H4 (cell line): ENCODE measurements around the gene ADPRHL1. TPM values are rescaled to one million over a fixed set of nuclear protein-coding genes. Genes with fewer than 3 reads are reported as not detected.
"Not testable (repeated sequence)": the region's sequence is repeated elsewhere in the genome, so short reads cannot be mapped to it uniquely, and the experiment has no call there.

ENCODE experiments used
- DNase-seq: peaks from one replicate; pipeline ENCODE4 v3.0.0-alpha.2; 2015; ENCODE audit warnings: low spot score
- total RNA-seq: library from RNA; depleted of rRNA; stranded (reverse); fragments of >200 nt; shearing (Covaris generic); gene quantifications from 2 replicates; pipeline ENCODE4 v1.2.3, GENCODE V29; 2014

The ADPRHL1 gene
- total RNA-seq, 1 experiment from 2014 or later: 1.3 TPM

GRCh38 chr13:113456116-113456702, 2.9 kb upstream of the ADPRHL1 start:
- no peak for DNase-seq

- DNase-seq: no peak
These were observed 2.1 kb upstream of the ADPRHL1 start for GRCh38 chr13:113455384-113455783.

GRCh38 chr13:113454936-113455335, 1.6 kb upstream of the ADPRHL1 start:
- DNase-seq: no peak

DNA sequence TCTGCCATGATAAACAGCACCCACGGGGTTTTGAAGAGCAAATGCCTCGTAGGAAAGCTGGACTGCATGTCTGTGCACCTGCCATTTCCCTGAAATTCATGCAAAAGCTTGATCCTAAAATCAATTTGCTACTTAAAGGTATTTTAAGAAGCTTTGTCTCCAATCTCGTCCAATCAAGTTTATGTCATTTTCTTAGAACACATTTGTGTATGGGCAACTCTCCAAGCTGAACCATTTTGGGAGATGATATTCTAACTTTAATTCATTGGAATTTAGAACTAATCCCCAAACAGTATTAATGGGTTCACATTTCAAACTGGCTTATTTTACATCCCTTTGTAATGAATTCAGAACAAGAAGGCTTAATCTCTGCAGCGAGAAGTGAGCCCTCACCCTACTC, 822 bp downstream of the ADPRHL1 start:
- DNase-seq: no peak

- DNase-seq: no peak
These were observed 1.3 kb downstream of the ADPRHL1 start for GRCh38 chr13:113451951-113452421.

GRCh38 chr13:113450861-113451620, 2.2 kb downstream of the ADPRHL1 start:
- DNase-seq: not testable (repeated sequence)

- DNase-seq: not testable (repeated sequence)
These were observed 2.9 kb downstream of the ADPRHL1 start for GRCh38 chr13:113450348-113450744.

- DNase-seq: no peak
These were observed 3.5 kb downstream of the ADPRHL1 start for GRCh38 chr13:113449693-113450347.

GRCh38 chr13:113448885-113449692, 4.2 kb downstream of the ADPRHL1 start:
- DNase-seq: no peak

GRCh38 chr13:113448545-113448884, 4.8 kb downstream of the ADPRHL1 start:
- DNase-seq: no peak

DNA sequence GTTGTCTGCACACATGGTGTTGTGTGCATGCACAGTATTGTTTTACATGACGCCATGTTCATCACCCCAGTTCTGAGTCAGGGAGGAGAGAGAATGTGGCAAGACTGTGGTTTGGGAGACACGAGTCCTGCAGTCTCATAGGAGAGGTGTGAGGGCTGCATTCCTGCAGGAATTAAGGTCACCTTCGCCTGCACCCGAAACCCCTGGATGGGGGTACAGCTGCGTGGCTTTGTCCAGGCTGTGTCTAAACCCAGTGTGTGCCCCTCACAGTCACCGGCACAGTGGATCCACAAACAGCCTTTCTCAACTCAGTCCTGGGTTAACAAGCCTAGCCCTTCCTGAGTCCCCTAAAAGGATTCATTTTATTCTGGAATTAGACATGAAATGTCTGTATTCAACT, 5.7 kb downstream of the ADPRHL1 start:
- DNase-seq: no peak

GRCh38 chr13:113446488-113446854, 6.8 kb downstream of the ADPRHL1 start:
- DNase-seq: no peak

DNA sequence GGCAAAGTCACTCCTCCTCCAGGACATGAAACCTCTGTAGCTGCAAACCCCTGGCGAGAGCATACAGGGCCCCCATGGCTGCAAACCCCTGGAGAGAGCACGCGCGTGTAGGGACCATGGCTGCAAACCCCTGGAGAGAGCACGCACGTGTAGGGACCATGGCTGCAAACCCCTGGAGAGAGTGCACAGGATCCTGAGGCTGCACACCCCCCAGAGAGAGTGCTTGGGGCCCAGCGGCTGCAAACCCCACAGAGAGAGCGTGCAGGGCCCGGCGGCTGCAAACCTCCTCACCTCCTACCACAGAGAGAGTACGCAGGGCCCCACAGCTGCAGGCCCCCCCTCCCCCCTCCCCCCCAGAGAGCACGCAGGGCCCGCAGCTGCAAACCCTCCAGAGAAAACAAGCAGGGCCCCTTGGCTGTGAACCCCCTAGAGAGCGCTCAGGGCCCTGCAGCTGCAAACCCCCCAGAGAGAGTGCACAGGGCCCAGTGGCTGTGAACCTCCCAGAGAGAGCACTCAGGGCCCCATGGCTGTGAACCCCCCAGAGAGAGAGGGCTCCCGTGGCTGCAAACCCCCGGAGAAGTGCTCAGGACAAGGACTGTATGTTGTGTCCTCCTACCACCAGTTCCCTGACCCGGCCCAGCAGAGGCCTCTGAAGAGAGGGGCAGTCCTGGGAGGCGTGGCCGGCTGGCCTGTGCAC, 7.3 kb downstream of the ADPRHL1 start:
- no peak for DNase-seq

- DNase-seq: no peak
These were observed 9.3 kb downstream of the ADPRHL1 start for GRCh38 chr13:113443991-113444390.

DNA sequence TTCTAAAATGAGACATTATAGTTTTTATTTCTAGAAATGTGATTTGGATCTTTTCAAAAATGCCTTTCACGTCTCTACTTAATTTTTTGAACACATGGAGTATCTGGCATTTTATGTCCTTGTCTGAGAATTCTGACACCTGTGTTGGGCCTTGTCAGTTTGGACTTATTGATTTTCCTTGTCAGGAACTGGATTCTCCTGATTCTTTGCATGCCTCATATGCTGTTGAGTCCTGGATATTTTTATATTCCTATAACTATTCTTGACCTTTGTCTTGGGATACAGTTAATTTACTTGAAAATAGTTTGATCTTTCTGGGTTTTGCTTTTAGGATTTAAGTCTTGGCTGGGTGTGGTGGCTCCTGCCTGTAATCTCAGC, 10.3 kb downstream of the ADPRHL1 start:
- DNase-seq: no peak

- no peak for DNase-seq
These were observed 10.8 kb downstream of the ADPRHL1 start for GRCh38 chr13:113442354-113442984.

GRCh38 chr13:113441661-113442060, 11.6 kb downstream of the ADPRHL1 start:
- no peak for DNase-seq

- no peak for DNase-seq
These were observed 15.8 kb downstream of the ADPRHL1 start for GRCh38 chr13:113437408-113438010.

DNA sequence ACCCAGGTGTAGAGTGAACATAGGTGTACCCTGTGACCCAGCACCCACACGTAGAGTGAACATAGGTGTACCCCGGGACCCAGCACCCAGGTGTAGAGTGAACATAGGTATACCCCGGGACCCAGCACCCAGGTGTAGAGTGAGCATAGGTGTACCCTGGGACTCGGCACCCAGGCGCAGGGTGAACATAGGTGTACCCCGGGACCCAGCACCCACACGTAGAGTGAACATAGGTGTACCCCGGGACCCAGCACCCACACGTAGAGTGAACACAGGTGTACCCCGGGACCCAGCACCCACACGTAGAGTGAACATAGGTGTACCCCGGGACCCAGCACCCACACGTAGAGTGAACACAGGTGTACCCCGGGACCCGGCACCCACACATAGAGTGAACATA, 16.4 kb downstream of the ADPRHL1 start:
- DNase-seq: not testable (repeated sequence)

GRCh38 chr13:113435907-113436306, 17.4 kb downstream of the ADPRHL1 start:
- DNase-seq: not testable (repeated sequence)
